NCI-H526 (cell line): ENCODE measurements around the gene GUF1.
"Not testable (repeated sequence)": the region's sequence is repeated elsewhere in the genome, so short reads cannot be mapped to it uniquely, and the experiment has no call there.

Source experiments
- DNase-seq, 2 experiments: peaks; one replicate each; lab custom pipeline; 2025; lab: John Stamatoyannopoulos, UW

GUF1 gene

GRCh38 chr4:44704673-44705072 lies 26.5 kb downstream of the GUF1 start:
- DNase-seq: no peak

DNA sequence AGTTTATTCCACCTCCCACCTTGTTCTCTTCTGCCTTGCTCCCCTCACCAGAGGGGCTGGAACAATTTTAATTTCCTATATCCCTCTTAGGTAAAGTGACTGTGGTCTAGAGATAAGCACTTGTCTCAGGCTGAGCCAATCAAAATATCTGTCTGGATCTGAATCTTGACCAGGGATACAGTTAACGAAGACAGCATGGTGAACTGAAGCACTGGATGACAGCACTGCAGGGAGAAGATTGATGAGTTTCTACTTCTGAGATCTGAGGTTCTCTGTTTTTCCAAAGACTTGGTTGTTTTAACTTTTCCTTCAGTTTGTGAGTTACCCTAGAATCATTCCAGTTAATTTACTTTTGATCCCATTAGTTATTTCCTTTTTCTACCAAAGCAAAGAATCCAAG lies 34.9 kb downstream of the GUF1 start:
- no peak for DNase-seq

- DNase-seq: no peak
Observed at GRCh38 chr4:44716597-44716996, 38.4 kb downstream of the GUF1 start.

DNA sequence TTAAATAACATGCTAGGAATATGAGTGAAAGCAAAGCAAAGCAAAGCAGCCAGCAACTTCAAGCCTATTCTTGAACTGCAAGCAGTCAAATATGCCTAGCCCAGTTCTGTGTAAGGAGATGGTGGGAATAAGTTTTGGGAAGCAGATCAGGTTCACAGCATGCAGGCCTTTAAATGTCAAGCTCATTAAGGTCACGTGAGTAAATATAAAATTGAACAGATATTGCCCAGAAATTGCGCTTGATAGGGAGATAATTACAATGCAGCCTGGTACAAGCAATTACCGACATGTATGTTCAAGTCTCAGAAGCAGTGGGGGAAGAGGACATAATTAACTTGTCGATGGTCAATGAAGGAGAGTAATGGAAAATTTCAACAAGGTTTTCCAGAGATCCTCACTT lies 42.2 kb downstream of the GUF1 start:
- no peak for DNase-seq

- DNase-seq: no peak
Observed at GRCh38 chr4:44722001-44722400, 43.8 kb downstream of the GUF1 start.

GRCh38 chr4:44725166-44725565 lies 46.9 kb downstream of the GUF1 start:
- no peak for DNase-seq

DNA sequence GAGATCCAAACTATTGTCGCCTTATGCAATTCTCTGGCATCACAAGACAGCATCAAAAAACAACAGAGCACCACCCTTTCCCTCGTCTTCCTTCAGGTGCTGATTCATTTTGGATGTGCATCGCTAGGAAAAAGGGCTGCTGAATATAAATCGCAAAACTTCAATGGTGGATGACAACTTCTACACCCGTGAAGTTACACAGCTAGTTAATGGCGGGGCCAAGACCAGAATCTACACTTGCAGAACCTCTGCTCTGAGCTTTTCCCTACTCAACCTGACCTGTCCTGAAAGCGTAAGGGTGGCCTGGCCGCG lies 47.5 kb downstream of the GUF1 start:
- no peak for DNase-seq

DNA sequence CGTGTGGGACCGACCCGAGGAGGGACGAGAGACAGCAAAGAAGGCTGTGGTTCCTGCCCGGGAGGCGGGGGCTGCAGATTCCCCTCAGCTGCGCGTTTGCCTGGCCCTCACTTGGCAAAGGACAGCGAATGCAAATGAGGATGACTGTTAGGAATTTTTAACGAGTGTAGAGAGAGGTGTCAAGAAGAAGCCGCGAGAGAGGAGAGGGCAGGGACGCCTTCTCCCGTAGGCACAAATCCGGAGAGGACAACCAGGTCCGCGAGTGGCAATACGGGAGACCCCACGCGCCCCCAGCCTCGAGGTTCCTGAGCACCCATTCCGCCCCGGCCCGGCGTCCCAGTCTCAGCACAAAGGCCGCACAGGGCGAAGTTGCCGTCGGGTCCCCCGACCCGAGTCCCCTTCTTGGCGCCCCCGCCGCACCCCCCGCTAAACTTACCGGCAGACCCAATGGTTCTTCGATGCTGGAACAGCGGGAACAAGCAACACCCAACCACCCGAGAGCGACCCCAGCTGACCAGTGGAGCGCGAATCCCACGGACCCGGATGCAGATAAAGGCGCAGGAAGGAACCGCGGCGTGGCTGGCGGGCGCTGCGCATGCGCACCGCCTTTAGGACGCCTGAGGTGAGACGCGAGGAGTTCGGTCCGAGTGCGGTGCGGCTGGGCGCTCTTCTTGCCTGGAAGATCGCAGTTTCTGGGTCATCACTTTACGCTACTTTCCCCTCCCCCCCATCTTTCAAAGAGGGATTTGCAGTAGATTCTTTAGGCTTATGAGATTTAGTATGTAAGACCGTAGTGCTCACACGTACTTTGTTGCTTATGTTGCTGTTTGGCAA lies 48.0 kb downstream of the GUF1 start, which contains the start of gene GNPDA2:
Gene GNPDA2, minus strand, starts transcription at position 519 of the 834 bp plus-strand sequence. CDS start 4,349 bp downstream, outside the sequence.
- DNase-seq: peak; percentile 78 to 88

DNA sequence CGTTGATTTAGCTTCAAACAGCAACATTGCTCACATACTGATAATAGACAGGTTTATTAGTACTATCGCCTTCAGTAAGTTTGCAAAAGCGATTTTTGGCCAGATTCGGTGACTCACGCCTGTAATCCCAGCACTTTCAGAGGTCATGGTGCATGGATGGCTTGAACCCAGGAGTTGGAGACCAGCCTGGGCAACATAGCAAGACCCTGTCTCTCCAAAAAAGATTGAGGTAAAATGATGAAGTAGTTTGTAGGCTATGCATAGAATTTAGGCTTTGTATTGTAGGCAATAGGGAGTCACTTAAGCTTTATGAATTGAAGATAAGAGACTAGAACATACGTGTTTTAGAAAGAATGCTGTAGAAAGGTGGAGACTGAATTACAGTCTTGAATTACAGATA lies 49.3 kb downstream of the GUF1 start:
- no peak for DNase-seq

GRCh38 chr4:44728694-44729093 lies 50.5 kb downstream of the GUF1 start:
- DNase-seq: not testable (repeated sequence)

GRCh38 chr4:44736900-44737299 lies 58.7 kb downstream of the GUF1 start:
- no peak for DNase-seq

DNA sequence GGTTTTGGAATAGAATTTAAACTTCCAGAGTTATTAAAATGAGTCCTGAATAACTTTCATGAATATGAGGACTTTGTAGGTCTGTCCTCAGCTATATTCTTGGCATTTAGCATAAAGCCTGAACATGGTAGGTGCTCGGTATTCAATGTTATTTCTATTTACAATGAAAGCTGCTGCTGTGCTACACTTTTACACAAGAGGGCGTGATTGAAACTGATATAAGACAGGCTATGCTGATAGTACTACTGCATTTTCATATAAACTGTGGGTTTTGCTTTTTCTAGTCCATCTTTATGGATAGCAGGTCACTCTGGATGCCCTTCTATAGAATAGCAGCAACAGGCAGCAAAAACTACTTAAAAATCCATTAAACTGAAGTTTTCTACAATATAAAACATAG lies 60.4 kb downstream of the GUF1 start:
- DNase-seq: peak in 1 of 2 experiments; percentile 20

DNA sequence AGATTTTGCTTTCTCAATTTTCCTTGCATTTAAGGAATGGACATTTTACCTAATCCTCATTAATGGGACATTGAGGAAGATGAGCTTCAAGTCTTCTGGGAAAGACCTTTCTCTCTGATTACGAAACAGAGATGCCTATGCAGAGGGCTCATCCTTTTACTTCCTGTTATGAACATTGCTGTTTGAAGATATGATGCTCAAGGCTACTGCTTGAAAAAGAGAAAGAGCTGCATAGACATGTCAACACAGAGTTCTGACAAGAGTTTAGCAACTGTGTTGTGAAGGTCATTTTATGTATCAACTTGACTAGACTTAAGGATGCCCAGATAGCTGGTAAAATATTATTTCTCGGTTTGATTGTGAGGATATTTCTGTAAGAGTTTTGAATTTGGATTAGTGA lies 62.0 kb downstream of the GUF1 start:
- DNase-seq: no peak
